B cell (primary cell): ENCODE results near the gene HDHD2. TPM values are rescaled to one million over a fixed set of nuclear protein-coding genes. Genes with fewer than 3 reads are reported as not detected.

Experiments used
- ATAC-seq: fragments of 200-7000 bp; cut with Tn5 transposase; one replicate; pipeline ENCODE4 v1.10.0; 2021; ENCODE audit warnings: low read depth, mild to moderate bottlenecking, moderate number of reproducible peaks, moderate library complexity
- CTCF ChIA-PET: fragments of 350-600 bp; sonication (Branson Sonifier 250); formaldehyde crosslinking; loops from one replicate; lab custom pipeline; 2021; ENCODE audit warnings: antibody characterized with exemption, inconsistent platforms; lab: Charles Lee
- POLR2A ChIA-PET: fragments of 350-600 bp; sonication (Branson Sonifier 250); formaldehyde crosslinking; loops from one replicate; lab custom pipeline; 2021; ENCODE audit warnings: antibody characterized with exemption; lab: Charles Lee
- DNase-seq: peaks from one replicate; pipeline ENCODE4 v3.0.0; 2013
- H2AFZ ChIP-seq: 2 replicates; pipeline ENCODE4 v1.6.1; 2012; ENCODE audit warnings: mild to moderate bottlenecking, low read depth, low read length; ENCODE audit not compliant: insufficient read depth, poor library complexity, severe bottlenecking
- H3K27ac ChIP-seq, 2 donors: 1 replicate in 1 of 2; 2 replicates in 1 of 2; pipeline ENCODE4 v1.5.1; 2012 to 2013; ENCODE audit warnings: low read length in 2 of 2, mild to moderate bottlenecking in 2 of 2, moderate library complexity in 1 of 2
- H3K27me3 ChIP-seq, 4 experiments: fragments of 200-600 bp in 1 of 4; sonication (generic) in 1 of 4; replicated peaks in 1 of 4; 1 replicate in 2 of 4; 2 replicates in 2 of 4; pipeline versions ENCODE4 v1.6.1 to v1.7.0; 2013 to 2016; ENCODE audit warnings: low read length in 3 of 4, mild to moderate bottlenecking in 2 of 4, mixed read lengths in 1 of 4, moderate library complexity in 1 of 4; ENCODE audit not compliant: insufficient read depth in 4 of 4, control insufficient read depth in 3 of 4; ENCODE audit errors: control extremely low read depth in 1 of 4
- H3K36me3 ChIP-seq, 2 experiments: replicated peaks in 1 of 2; 1 replicate in 1 of 2; 2 replicates in 1 of 2; pipeline versions ENCODE4 v1.6.1 to v1.7.1; 2013; ENCODE audit warnings: low read length in 1 of 2; ENCODE audit not compliant: insufficient read depth in 2 of 2, control insufficient read depth in 1 of 2; ENCODE audit errors: control extremely low read depth in 1 of 2, extremely low read depth in 1 of 2
- H3K4me1 ChIP-seq, 2 donors: fragments of 200-600 bp in 1 of 2; sonication (generic) in 1 of 2; 1 replicate in 1 of 2; 2 replicates in 1 of 2; pipeline versions ENCODE4 v1.5.1 to v1.6.1; 2013 to 2017; ENCODE audit warnings: low read length in 2 of 2; ENCODE audit not compliant: control insufficient read depth in 2 of 2, insufficient read depth in 2 of 2
- H3K4me2 ChIP-seq: replicated peaks from 2 replicates; pipeline ENCODE3; 2012; ENCODE audit warnings: mild to moderate bottlenecking, low read depth, low read length; ENCODE audit not compliant: poor library complexity, severe bottlenecking
- H3K4me3 ChIP-seq, 5 experiments: fragments of 200-600 bp in 1 of 5; sonication (generic) in 1 of 5; 1 replicate in 3 of 5; 2 replicates in 2 of 5; pipeline versions ENCODE4 v1.5.1 to v1.7.0; 2011 to 2016; ENCODE audit warnings: low read length in 4 of 5, mild to moderate bottlenecking in 4 of 5, low read depth in 2 of 5, control low read depth in 1 of 5, moderate library complexity in 1 of 5; ENCODE audit not compliant: insufficient read depth in 1 of 5; ENCODE audit errors: control extremely low read depth in 1 of 5, extremely low read depth in 1 of 5
- H3K79me2 ChIP-seq: fragments of 200-600 bp; sonication (generic); one replicate; pipeline ENCODE4 v1.6.0; 2016; ENCODE audit warnings: low read length; ENCODE audit not compliant: control insufficient read depth, insufficient read depth
- H3K9ac ChIP-seq: fragments of 200-600 bp; sonication (generic); 2 replicates; pipeline ENCODE4 v1.6.1; 2017; ENCODE audit warnings: mild to moderate bottlenecking, low read length, moderate library complexity
- H3K9me3 ChIP-seq, 3 donors: one replicate each; pipeline versions ENCODE4 v1.6.1 to v1.7.1; 2013; ENCODE audit warnings: low read length in 2 of 3; ENCODE audit not compliant: control insufficient read depth in 2 of 3, insufficient read depth in 1 of 3; ENCODE audit errors: control extremely low read depth in 1 of 3
- H4K20me1 ChIP-seq: 2 replicates; pipeline ENCODE4 v1.6.0; 2012; ENCODE audit warnings: mild to moderate bottlenecking, low read length; ENCODE audit not compliant: insufficient read depth, control insufficient read depth, poor library complexity, severe bottlenecking
- H3K27ac Mint-ChIP-seq: one replicate; pipeline ENCODE4 v1.8.0; 2021; ENCODE audit warnings: mixed read lengths
- H3K27me3 Mint-ChIP-seq: one replicate; pipeline ENCODE4 v1.8.0; 2021; ENCODE audit warnings: mixed read lengths
- H3K4me1 Mint-ChIP-seq: one replicate; pipeline ENCODE4 v1.8.0; 2021; ENCODE audit warnings: mixed read lengths
- H3K4me3 Mint-ChIP-seq: one replicate; pipeline ENCODE4 v1.8.0; 2021; ENCODE audit warnings: mixed read lengths
- H3K9me3 Mint-ChIP-seq: one replicate; pipeline ENCODE4 v1.8.0; 2022; ENCODE audit warnings: mixed read lengths; ENCODE audit not compliant: insufficient read depth
- EZH2 ChIP-seq: IDR thresholded peaks from 2 replicates; pipeline ENCODE4 v1.6.1; 2012; ENCODE audit warnings: borderline replicate concordance, low read depth, mild to moderate bottlenecking, moderate library complexity, low read length; ENCODE audit not compliant: insufficient read depth, poor library complexity, severe bottlenecking
- WGBS: methylation state at CpG from one replicate; pipeline ENCODE4 v1.1.5; 2013; ENCODE audit warnings: missing lambda C conversion rate; ENCODE audit not compliant: insufficient coverage; 5-methylcytosine and 5-hydroxymethylcytosine counted together
- intact Hi-C: fragments of 100-400 bp; cut with micrococcal nuclease; formaldehyde crosslinking; loops from one replicate; pipeline ENCODE4 v1.10.0; 2022
- polyA plus RNA-seq: library from polyadenylated mRNA; depleted of rRNA; stranded (reverse); fragments of >200 nt; gene quantifications from 2 replicates; pipeline ENCODE4 v1.2.3, GENCODE V29; 2012
- total RNA-seq, 2 donors: library from RNA; stranded (reverse); fragments of 120-200 nt in 1 of 2; gene quantifications; 1 replicate in 1 of 2; 2 replicates in 1 of 2; pipeline versions ENCODE4 v1.2.3 to v1.2.4, GENCODE V29; 2013 to 2022
- TF ChIP-seq, protein P1 (sequence below): fragments of 200-600 bp; IDR thresholded peaks from one replicate; pipeline ENCODE4 v1.8.0; 2022; ENCODE audit warnings: antibody characterized with exemption, mild to moderate bottlenecking

Gene HDHD2
- total and polyA plus RNA-seq, 2 donors (not counting 1 experiment from before 2014, with no cell fraction given), result 7.3 to 45.5 TPM

DNA sequence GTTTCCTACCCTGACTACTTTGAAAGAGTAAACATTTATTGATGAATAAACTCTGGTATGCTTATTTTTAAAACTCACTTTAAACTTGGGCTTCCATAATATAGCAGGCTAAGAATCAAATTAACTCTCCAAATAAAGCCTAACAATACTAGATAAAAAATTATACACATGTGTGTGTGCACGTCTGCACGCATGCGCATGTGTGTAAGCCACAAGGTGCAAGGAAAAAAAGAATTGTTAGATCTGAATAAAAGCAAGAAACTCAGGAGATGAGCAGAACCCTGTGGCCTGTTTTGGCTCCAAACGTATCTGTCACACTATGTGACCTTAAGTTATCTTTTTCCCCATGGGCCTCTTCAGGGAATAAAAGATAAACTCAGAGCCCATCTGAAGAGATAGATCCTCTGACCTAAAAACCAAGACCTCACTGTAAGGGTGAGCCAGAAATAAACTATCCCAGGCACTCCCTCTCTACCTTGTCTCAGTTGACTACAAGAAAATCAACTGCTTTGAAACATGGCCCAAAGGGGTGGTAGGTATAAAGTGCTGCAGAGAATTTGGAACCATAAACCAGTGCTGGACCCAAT lies 6.3 kb downstream of the HDHD2 start:
- CTCF ChIA-PET, result no interaction called here

DNA sequence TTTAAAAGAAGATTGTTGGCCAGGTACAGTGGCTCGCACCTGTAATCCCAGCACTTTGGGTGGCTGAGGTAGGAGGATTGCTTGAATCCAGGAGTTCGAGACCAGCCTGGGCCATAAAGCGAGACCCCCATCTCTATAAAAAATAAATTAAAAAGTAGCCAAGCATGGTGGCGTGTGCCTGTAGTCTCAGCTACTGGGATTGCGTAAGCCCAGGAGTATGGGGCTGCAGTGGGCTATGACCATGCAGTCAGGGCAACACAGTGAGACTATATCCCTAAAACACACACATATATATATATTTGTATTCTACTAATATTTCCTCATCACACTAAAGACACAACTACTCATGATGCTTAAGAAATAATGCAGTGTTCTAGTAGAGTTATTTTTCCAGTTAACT lies 7.1 kb downstream of the HDHD2 start:
- intact Hi-C loops, result no loop called here
- DNase-seq (no peak), ATAC-seq (no peak)
- H3K4me3 ChIP-seq, result no peak overlapping the region
- Mint-ChIP-seq H3K27ac (no peak overlapping the region), H3K4me1 (peaks cover 13% of the 10 kb centered on the region), H3K27me3 (no peaks in the 10 kb centered on the region), H3K9me3 (no peaks in the 10 kb centered on the region), H3K4me3 (no peak overlapping the region)
- no peak overlapping the region for H3K4me2 ChIP-seq
- peaks cover 35% of the 10 kb centered on the region for H4K20me1 ChIP-seq
- WGBS, result no CpG with 5 or more reads among the region's 5 CpGs
- no peaks in the 10 kb centered on the region for H3K9me3 ChIP-seq
- no peak overlapping the region for H3K9ac ChIP-seq
- H3K79me2 ChIP-seq, result peaks cover 37% of the 10 kb centered on the region
- H3K27me3 ChIP-seq, result no peaks in the 10 kb centered on the region
- H2AFZ ChIP-seq, result no peak overlapping the region
- CTCF ChIA-PET, result no interaction called here
- H3K27ac ChIP-seq, result no peak overlapping the region
- no peak for TF ChIP-seq EZH2
- TF ChIP-seq, protein P1, sequence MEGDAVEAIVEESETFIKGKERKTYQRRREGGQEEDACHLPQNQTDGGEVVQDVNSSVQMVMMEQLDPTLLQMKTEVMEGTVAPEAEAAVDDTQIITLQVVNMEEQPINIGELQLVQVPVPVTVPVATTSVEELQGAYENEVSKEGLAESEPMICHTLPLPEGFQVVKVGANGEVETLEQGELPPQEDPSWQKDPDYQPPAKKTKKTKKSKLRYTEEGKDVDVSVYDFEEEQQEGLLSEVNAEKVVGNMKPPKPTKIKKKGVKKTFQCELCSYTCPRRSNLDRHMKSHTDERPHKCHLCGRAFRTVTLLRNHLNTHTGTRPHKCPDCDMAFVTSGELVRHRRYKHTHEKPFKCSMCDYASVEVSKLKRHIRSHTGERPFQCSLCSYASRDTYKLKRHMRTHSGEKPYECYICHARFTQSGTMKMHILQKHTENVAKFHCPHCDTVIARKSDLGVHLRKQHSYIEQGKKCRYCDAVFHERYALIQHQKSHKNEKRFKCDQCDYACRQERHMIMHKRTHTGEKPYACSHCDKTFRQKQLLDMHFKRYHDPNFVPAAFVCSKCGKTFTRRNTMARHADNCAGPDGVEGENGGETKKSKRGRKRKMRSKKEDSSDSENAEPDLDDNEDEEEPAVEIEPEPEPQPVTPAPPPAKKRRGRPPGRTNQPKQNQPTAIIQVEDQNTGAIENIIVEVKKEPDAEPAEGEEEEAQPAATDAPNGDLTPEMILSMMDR, result no peak
- POLR2A ChIA-PET, result no interaction called here
- H3K4me1 ChIP-seq, result no peaks in the 10 kb centered on the region
- no peaks in the 10 kb centered on the region for H3K36me3 ChIP-seq

More for the DNA sequence above, 6.3 kb downstream of the HDHD2 start:
- H3K4me3 ChIP-seq, result no peak overlapping the region
- peaks cover 20% of the 10 kb centered on the region for H3K4me1 Mint-ChIP-seq
- no peaks in the 10 kb centered on the region for H3K9me3 Mint-ChIP-seq
- DNase-seq, result no peak
- H3K4me3 Mint-ChIP-seq, result no peak overlapping the region
- ATAC-seq, result no peak
- intact Hi-C loops, result no loop called here
- 100% methylated on average over 2 of the region's 4 CpGs for WGBS
- peaks cover 45% of the 10 kb centered on the region for H3K79me2 ChIP-seq
- H3K27ac ChIP-seq, result no peak overlapping the region
- H2AFZ ChIP-seq, result no peak overlapping the region
- no peaks in the 10 kb centered on the region for H3K27me3 ChIP-seq
- H3K27ac Mint-ChIP-seq, result no peak overlapping the region
- no peak for TF ChIP-seq EZH2
- TF ChIP-seq, protein P1, result no peak
- H3K36me3 ChIP-seq, result no peaks in the 10 kb centered on the region
- no peaks in the 10 kb centered on the region for H3K27me3 Mint-ChIP-seq
- POLR2A ChIA-PET, result no interaction called here
- H3K9ac ChIP-seq, result no peak overlapping the region
- peaks cover 32% of the 10 kb centered on the region for H4K20me1 ChIP-seq
- no peaks in the 10 kb centered on the region for H3K9me3 ChIP-seq
- H3K4me1 ChIP-seq, result peaks cover 0 to under 1% of the 10 kb centered on the region in 2 donors
- no peak overlapping the region for H3K4me2 ChIP-seq
